Measurements from ENCODE around the gene LSP1. TPM values are rescaled to one million over a fixed set of nuclear protein-coding genes. Genes with fewer than 3 reads are reported as not detected.
"Not testable (repeated sequence)": the region's sequence is repeated elsewhere in the genome, so short reads cannot be mapped to it uniquely, and the experiment has no call there.

The LSP1 gene
- total RNA-seq, 1 donor from 2014 or later: 78.2 TPM

DNA sequence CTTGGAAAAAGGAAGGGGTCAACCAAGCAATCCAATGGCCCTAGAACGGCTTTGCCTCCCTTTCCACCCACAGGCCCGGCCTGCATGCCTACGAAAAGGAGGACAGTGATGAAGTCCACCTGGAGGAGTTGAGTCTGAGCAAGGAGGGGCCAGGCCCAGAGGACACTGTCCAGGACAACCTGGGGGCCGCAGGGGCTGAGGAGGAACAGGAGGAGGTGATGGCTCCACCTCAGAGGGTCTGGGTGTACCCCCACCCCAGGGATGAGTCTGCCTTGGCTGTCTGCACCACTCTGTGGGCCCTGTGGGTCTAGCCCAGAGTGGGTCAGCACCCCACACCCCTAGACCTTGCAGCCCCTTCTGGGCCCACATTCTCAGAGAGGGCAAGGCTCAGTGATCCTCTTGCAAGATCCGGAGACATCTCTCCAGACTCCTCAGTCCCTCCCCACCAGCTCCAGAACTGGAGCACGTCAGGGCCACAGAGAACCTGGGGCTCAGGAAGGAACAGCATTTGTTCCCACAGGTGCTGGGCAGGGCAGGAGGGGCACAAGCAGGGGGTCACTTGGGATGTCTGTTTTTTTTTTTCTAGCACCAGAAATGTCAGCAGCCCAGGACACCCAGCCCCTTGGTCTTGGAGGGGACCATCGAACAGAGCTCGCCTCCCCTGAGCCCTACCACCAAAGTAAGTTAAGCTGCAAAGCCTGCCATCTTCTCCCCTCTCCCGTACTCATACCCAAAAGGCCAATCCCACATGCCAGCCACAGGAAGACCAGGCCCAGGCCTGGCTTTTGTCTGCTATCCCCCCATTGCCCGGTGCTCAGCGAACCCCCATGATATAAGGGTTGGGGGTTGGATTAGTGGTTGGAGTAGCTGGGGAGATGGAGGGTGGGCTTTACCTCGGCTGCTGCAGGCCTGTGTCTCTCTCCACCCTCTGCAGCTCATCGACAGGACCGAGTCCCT, 30.7 kb downstream of the LSP1 start:
- Histone ChIP-seq H3K4me3 (no peak overlapping the region), H3K27ac (no peak overlapping the region), H3K27me3 (no peaks in the 10 kb centered on the region), H3K4me1 (peaks cover 5% of the 10 kb centered on the region), H3K9me3 (no peaks in the 10 kb centered on the region), H3K36me3 (no peaks in the 10 kb centered on the region)
- intact Hi-C loops (cut with DNase I): no loop called here
- ATAC-seq (no peak), DNase-seq (peak; percentile 40)
- TF ChIP-seq, protein P1, sequence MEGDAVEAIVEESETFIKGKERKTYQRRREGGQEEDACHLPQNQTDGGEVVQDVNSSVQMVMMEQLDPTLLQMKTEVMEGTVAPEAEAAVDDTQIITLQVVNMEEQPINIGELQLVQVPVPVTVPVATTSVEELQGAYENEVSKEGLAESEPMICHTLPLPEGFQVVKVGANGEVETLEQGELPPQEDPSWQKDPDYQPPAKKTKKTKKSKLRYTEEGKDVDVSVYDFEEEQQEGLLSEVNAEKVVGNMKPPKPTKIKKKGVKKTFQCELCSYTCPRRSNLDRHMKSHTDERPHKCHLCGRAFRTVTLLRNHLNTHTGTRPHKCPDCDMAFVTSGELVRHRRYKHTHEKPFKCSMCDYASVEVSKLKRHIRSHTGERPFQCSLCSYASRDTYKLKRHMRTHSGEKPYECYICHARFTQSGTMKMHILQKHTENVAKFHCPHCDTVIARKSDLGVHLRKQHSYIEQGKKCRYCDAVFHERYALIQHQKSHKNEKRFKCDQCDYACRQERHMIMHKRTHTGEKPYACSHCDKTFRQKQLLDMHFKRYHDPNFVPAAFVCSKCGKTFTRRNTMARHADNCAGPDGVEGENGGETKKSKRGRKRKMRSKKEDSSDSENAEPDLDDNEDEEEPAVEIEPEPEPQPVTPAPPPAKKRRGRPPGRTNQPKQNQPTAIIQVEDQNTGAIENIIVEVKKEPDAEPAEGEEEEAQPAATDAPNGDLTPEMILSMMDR (IDR thresholded peaks at IDR 0.05): no peak

DNA sequence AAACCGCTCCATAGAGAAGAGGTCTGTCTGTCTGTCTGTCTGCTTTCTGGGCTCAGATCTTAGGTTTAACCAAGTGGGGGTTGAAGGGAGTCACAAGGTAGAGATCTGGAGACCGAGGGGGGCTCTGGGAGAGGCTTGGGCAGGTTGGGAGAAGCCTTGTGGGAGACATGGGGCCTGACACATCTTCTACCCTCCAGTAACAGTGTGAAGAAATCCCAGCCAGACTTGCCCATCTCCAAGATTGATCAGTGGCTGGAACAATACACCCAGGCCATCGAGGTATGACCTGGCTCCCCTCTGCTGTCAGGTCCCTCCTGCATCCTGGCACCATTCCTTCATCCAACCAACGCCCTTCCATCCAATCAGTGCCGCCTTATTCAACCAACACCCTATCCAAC, 31.4 kb downstream of the LSP1 start:
- TF ChIP-seq, protein P1 (IDR thresholded peaks at IDR 0.05): no peak

DNA sequence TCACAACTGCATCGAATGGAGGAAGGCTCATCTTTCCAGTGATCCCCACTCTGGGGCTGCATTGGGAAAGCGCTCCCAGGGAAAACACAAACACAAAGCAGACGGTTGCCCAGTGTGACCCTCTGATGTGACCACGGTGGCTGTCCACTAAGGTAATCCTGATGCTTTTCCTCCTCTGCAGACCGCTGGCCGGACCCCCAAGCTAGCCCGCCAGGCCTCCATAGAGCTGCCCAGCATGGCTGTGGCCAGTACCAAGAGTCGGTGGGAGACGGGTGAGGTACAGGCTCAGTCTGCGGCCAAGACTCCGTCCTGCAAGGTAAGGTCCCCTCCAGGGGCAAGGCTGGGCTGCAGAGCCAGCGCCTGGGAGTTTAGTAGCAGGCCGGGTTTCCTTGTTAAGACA, 33.7 kb downstream of the LSP1 start:
- not testable (repeated sequence) for ATAC-seq
- peak; percentile 35 for DNase-seq

More for the DNA sequence above, 31.4 kb downstream of the LSP1 start:
- Histone ChIP-seq H3K4me1 (peaks cover 5% of the 10 kb centered on the region), H3K4me3 (no peak overlapping the region), H3K36me3 (no peaks in the 10 kb centered on the region), H3K9me3 (no peaks in the 10 kb centered on the region), H3K27me3 (no peaks in the 10 kb centered on the region), H3K27ac (no peak overlapping the region)
- ATAC-seq (no peak), DNase-seq (no peak)
- intact Hi-C loops (cut with DNase I): no loop called here

GRCh38 chr11:1887451-1888346, 34.8 kb downstream of the LSP1 start:
- ATAC-seq (no peak), DNase-seq (peak; percentile 53)
- Histone ChIP-seq H3K27ac (no peak overlapping the region), H3K9me3 (no peaks in the 10 kb centered on the region), H3K4me1 (no peaks in the 10 kb centered on the region), H3K4me3 (no peak overlapping the region), H3K36me3 (no peaks in the 10 kb centered on the region), H3K27me3 (no peaks in the 10 kb centered on the region)
- intact Hi-C loops (cut with DNase I): no loop called here
- TF ChIP-seq, protein P1 (IDR thresholded peaks at IDR 0.05): no peak

More for the DNA sequence above, 33.7 kb downstream of the LSP1 start:
- H3K27ac ChIP-seq; H3K4me3 ChIP-seq; H3K9me3 ChIP-seq; intact Hi-C loops (cut with DNase I); H3K36me3 ChIP-seq; H3K27me3 ChIP-seq; H3K4me1 ChIP-seq: not testable (repeated sequence)

DNA sequence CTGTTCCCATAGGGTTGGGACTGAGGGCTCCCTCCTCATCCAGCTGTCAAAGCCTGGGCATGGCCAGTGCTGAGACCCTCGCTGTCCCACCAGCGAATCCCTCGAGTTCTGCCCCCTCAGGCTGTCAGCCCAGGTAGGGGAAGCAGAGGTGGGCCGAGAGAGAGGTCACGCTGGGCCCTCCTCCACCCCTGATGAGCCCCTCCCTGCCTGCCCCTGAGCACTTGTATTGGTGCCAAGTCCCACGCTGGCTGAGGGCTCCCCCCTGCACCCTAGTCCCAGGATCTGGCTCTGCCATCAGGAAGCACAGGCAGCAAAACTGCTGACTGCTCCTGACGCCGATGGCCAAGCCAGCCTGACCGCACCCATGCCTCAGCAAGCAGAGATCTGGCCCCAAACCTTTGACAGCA, 35.5 kb downstream of the LSP1 start:
- no peak for ATAC-seq
- Histone ChIP-seq H3K4me1 (no peaks in the 10 kb centered on the region), H3K27me3 (no peaks in the 10 kb centered on the region), H3K27ac (no peak overlapping the region), H3K9me3 (no peaks in the 10 kb centered on the region), H3K4me3 (no peak overlapping the region), H3K36me3 (no peaks in the 10 kb centered on the region)
- intact Hi-C loops (cut with DNase I): no loop called here
- TF ChIP-seq, protein P1 (IDR thresholded peaks at IDR 0.05): no peak
- no peak for DNase-seq
